ENCODE data around the gene CNKSR1.

Gene CNKSR1

DNA sequence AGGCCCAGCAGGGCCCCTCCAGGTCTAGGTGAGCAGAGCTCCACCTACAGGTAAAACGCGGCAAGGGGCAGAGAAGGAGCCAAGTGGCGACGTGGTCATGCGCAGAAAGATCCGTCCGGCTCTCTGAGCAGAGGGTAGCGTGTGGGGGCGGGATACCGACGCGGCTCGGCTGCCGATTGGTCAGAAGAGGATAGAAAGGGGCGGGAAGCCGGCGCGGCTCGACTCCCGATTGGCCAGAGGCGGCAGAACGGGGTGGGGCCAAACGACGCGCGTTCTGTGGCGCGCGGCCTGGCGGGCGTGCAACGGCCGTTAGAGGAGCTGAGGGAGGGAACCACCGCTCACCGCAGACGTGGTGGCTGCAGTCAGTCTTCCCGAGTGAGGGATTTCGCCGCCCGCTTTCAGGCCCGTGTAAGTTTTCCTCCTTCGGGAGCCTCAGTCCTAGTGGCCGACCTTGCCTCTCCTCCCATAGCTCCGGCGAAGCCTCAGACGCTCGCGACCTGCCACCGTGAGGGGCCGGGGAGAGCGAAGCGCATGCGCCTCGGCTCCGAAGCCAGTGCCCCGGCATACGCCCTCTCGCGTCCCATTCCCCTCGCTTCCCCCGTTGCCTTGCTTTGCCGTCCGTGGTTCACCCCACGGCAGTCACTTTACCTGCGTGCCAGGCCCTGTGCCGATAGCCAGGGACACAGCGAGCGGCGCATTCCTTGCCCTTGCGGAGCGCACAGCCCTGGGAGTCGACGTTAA, 56.8 kb downstream of the CNKSR1 start, which contains the start of gene CEP85:
TSS of gene CEP85 (plus strand) at position 298 of the 741 bp plus-strand sequence. CDS start 5,584 bp downstream, outside the sequence.
- DNase-seq = peak; percentile 97

DNA sequence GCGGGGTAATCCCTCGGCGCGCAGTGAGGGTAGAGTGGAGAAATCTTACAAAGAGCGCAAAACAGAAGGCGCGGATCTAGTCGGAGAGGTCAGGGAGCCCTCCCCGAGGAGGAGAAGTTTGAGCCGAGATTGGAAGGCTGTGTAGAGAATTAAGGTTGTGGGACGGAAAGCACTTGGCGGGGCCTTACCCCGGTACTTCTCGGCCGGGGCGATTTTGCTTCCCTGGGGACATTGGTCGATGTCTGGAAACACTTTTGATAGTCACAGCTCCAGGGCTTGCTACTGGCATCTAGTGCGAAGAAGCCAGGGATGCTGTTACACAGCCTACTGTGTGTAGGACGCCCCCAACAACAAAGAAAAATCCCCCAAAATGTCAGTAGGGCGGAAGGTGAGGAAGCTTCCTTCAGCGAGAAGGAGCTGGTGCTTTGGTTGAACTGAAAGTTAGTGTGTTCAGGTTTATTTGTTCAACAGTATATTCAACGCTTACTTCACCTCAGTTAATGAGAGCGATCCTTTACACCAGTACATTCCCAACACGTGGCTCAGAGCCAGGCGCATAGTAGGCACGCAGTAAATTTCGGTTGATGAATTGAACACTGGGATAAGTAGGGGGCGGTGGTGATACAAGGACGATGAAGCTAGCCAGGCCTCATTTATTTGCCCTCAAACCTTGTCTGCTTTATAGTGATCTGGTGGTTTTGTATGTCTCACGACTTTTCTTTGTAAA, 57.5 kb downstream of the CNKSR1 start:
- DNase-seq = no peak

DNA sequence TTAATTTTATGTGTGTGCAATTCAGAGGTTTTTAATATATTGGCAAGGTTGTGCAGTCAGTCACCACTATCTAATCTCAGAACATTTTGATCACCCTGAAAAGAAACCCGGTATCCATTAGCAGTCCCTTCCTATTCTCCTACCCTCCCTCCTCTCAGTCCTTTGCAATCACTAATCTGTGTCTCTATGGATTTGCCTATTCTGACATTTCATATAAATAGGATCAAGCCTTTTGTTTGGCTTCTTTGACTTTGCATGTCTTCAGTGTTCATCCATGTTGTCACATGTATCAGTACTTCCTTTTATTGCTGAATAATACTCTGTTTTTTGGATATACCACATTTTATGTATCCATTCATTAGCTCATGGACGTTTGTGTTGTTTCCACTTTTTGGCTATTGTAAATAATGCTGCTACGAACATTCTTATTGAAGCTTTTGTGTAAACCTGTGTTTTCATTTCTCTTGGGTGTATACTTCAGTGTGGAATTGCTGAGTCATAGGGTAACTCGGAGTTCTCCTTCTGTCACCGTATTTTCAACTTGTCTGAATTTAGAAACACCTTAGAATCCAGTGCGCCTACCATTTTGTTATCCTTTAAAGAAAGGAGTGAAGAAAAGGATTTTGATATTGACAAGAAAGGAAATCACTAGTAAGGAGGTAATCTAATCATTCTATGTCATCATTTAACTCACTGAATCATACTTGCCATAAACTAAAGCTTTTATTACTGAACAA, 60.1 kb downstream of the CNKSR1 start:
- DNase-seq = no peak

Data from effector CD8-positive, alpha-beta T cell (primary cell).